ENCODE results near the gene BUB1B. TPM values are rescaled to one million over a fixed set of nuclear protein-coding genes. Genes with fewer than 3 reads are reported as not detected.

The BUB1B gene
- total RNA-seq, 1 experiment from 2014 or later, result 58.2 TPM

GRCh38 chr15:40238532-40239403 is 77.9 kb downstream of the BUB1B start, which contains the start of gene PAK6:
TSS of gene PAK6 (plus strand) at chr15:40239063. CDS start at chr15:40264786, 25,723 bp downstream.
- Histone ChIP-seq H3K9me2 (replicated peaks; ENCODE audit: insufficient read depth, low read length) (no peaks in the 10 kb centered on the region), H3K27ac (ENCODE audit: low read length) (no peak within 1 kb of the TSS), H3K4me2 (ENCODE audit: low read depth, low read length, poor library complexity, severe bottlenecking) (peak within 1 kb of the TSS; percentile 96), H4K20me1 (ENCODE audit: insufficient read depth, low read depth, low read length) (no peaks in the 10 kb centered on the region), H3K36me3 (ENCODE audit: insufficient read depth, low read length) (no peaks in the 10 kb centered on the region), H3K9ac (ENCODE audit: low read length) (peak within 1 kb of the TSS; percentile 60), H3K4me1 (ENCODE audit: low read length) (peaks cover 44% of the 10 kb centered on the region), H2AFZ (ENCODE audit: low read length) (peak within 1 kb of the TSS; percentile 86; the same call in 1 of the 2 replicates), H3K79me2 (ENCODE audit: low read length) (no peaks in the 10 kb centered on the region), H3K27me3 (ENCODE audit: low read length) (no peaks in the 10 kb centered on the region), H3K4me3 (ENCODE audit: low read length) (peak within 1 kb of the TSS; percentile 72), H3K9me3 (ENCODE audit: low read length) (no peaks in the 10 kb centered on the region)
- peak; percentile 89 for DNase-seq

GRCh38 chr15:40239404-40239692 is 78.5 kb downstream of the BUB1B start:
- no peaks in the 10 kb centered on the region for H3K9me3 ChIP-seq (ENCODE audit: low read length)
- H3K4me2 ChIP-seq (ENCODE audit: low read depth, low read length, poor library complexity, severe bottlenecking), result peak overlapping the region; percentile 96
- no peaks in the 10 kb centered on the region for H3K36me3 ChIP-seq (ENCODE audit: insufficient read depth, low read length)
- H3K9me2 ChIP-seq (replicated peaks; ENCODE audit: insufficient read depth, low read length), result no peaks in the 10 kb centered on the region
- peak overlapping the region; percentile 60 for H3K9ac ChIP-seq (ENCODE audit: low read length)
- H3K79me2 ChIP-seq (ENCODE audit: low read length), result no peaks in the 10 kb centered on the region
- no peaks in the 10 kb centered on the region for H3K27me3 ChIP-seq (ENCODE audit: low read length)
- peak overlapping the region; percentile 72 for H3K4me3 ChIP-seq (ENCODE audit: low read length)
- no peaks in the 10 kb centered on the region for H4K20me1 ChIP-seq (ENCODE audit: insufficient read depth, low read depth, low read length)
- H3K27ac ChIP-seq (ENCODE audit: low read length), result no peak overlapping the region
- peaks cover 38% of the 10 kb centered on the region for H3K4me1 ChIP-seq (ENCODE audit: low read length)
- peak overlapping the region; percentile 86; the same call in 1 of the 2 replicates for H2AFZ ChIP-seq (ENCODE audit: low read length)
- DNase-seq, result no peak

GRCh38 chr15:40239693-40240618 is 79.1 kb downstream of the BUB1B start:
- H3K4me2 ChIP-seq (ENCODE audit: low read depth, low read length, poor library complexity, severe bottlenecking), result peak overlapping the region; percentile 96
- H3K9me3 ChIP-seq (ENCODE audit: low read length), result no peaks in the 10 kb centered on the region

GRCh38 chr15:40240619-40241221 is 79.9 kb downstream of the BUB1B start:
- H3K9me2 ChIP-seq (replicated peaks; ENCODE audit: insufficient read depth, low read length), result no peaks in the 10 kb centered on the region
- H4K20me1 ChIP-seq (ENCODE audit: insufficient read depth, low read depth, low read length), result no peaks in the 10 kb centered on the region
- peaks cover 24% of the 10 kb centered on the region for H3K4me1 ChIP-seq (ENCODE audit: low read length)
- H3K9ac ChIP-seq (ENCODE audit: low read length), result no peak overlapping the region
- H3K4me2 ChIP-seq (ENCODE audit: low read depth, low read length, poor library complexity, severe bottlenecking), result no peak overlapping the region
- no peaks in the 10 kb centered on the region for H3K27me3 ChIP-seq (ENCODE audit: low read length)
- no peaks in the 10 kb centered on the region for H3K9me3 ChIP-seq (ENCODE audit: low read length)
- no peak overlapping the region for H2AFZ ChIP-seq (ENCODE audit: low read length)
- H3K27ac ChIP-seq (ENCODE audit: low read length), result no peak overlapping the region
- no peaks in the 10 kb centered on the region for H3K79me2 ChIP-seq (ENCODE audit: low read length)
- no peaks in the 10 kb centered on the region for H3K36me3 ChIP-seq (ENCODE audit: insufficient read depth, low read length)
- no peak overlapping the region for H3K4me3 ChIP-seq (ENCODE audit: low read length)
- no peak for DNase-seq

More at GRCh38 chr15:40239693-40240618, 79.1 kb downstream of the BUB1B start:
- no peak overlapping the region for H2AFZ ChIP-seq (ENCODE audit: low read length)
- no peaks in the 10 kb centered on the region for H4K20me1 ChIP-seq (ENCODE audit: insufficient read depth, low read depth, low read length)
- H3K27ac ChIP-seq (ENCODE audit: low read length), result no peak overlapping the region
- H3K4me3 ChIP-seq (ENCODE audit: low read length), result peak overlapping the region; percentile 72; the same call in 1 of the 2 replicates
- peaks cover 32% of the 10 kb centered on the region for H3K4me1 ChIP-seq (ENCODE audit: low read length)
- no peaks in the 10 kb centered on the region for H3K9me2 ChIP-seq (replicated peaks; ENCODE audit: insufficient read depth, low read length)
- no peak for DNase-seq
- H3K36me3 ChIP-seq (ENCODE audit: insufficient read depth, low read length), result no peaks in the 10 kb centered on the region
- H3K27me3 ChIP-seq (ENCODE audit: low read length), result no peaks in the 10 kb centered on the region
- peak overlapping the region; percentile 60 for H3K9ac ChIP-seq (ENCODE audit: low read length)
- no peaks in the 10 kb centered on the region for H3K79me2 ChIP-seq (ENCODE audit: low read length)

- no peaks in the 10 kb centered on the region for H4K20me1 ChIP-seq (ENCODE audit: insufficient read depth, low read depth, low read length)
- H3K36me3 ChIP-seq (ENCODE audit: insufficient read depth, low read length), result no peaks in the 10 kb centered on the region
- H3K9ac ChIP-seq (ENCODE audit: low read length), result no peak overlapping the region
- no peaks in the 10 kb centered on the region for H3K9me2 ChIP-seq (replicated peaks; ENCODE audit: insufficient read depth, low read length)
- no peaks in the 10 kb centered on the region for H3K9me3 ChIP-seq (ENCODE audit: low read length)
- H3K27ac ChIP-seq (ENCODE audit: low read length), result no peak overlapping the region
- no peak for DNase-seq
- H3K4me2 ChIP-seq (ENCODE audit: low read depth, low read length, poor library complexity, severe bottlenecking), result no peak overlapping the region
- peaks cover 23% of the 10 kb centered on the region for H3K4me1 ChIP-seq (ENCODE audit: low read length)
- no peak overlapping the region for H3K4me3 ChIP-seq (ENCODE audit: low read length)
- no peaks in the 10 kb centered on the region for H3K27me3 ChIP-seq (ENCODE audit: low read length)
- no peaks in the 10 kb centered on the region for H3K79me2 ChIP-seq (ENCODE audit: low read length)
- H2AFZ ChIP-seq (ENCODE audit: low read length), result no peak overlapping the region
These were observed 80.7 kb downstream of the BUB1B start for GRCh38 chr15:40241269-40242212.

- H3K79me2 ChIP-seq (ENCODE audit: low read length), result no peaks in the 10 kb centered on the region
- no peak overlapping the region for H3K27ac ChIP-seq (ENCODE audit: low read length)
- no peaks in the 10 kb centered on the region for H3K9me2 ChIP-seq (replicated peaks; ENCODE audit: insufficient read depth, low read length)
- no peaks in the 10 kb centered on the region for H3K9me3 ChIP-seq (ENCODE audit: low read length)
- DNase-seq, result no peak
- H3K4me3 ChIP-seq (ENCODE audit: low read length), result no peak overlapping the region
- H4K20me1 ChIP-seq (ENCODE audit: insufficient read depth, low read depth, low read length), result no peaks in the 10 kb centered on the region
- peaks cover 23% of the 10 kb centered on the region for H3K4me1 ChIP-seq (ENCODE audit: low read length)
- no peaks in the 10 kb centered on the region for H3K27me3 ChIP-seq (ENCODE audit: low read length)
- no peaks in the 10 kb centered on the region for H3K36me3 ChIP-seq (ENCODE audit: insufficient read depth, low read length)
- H2AFZ ChIP-seq (ENCODE audit: low read length), result no peak overlapping the region
- H3K4me2 ChIP-seq (ENCODE audit: low read depth, low read length, poor library complexity, severe bottlenecking), result no peak overlapping the region
- no peak overlapping the region for H3K9ac ChIP-seq (ENCODE audit: low read length)
These were observed 81.3 kb downstream of the BUB1B start for GRCh38 chr15:40242213-40242599.

- Histone ChIP-seq H3K4me2 (ENCODE audit: low read depth, low read length, poor library complexity, severe bottlenecking) (no peak overlapping the region), H3K27ac (ENCODE audit: low read length) (no peak overlapping the region), H2AFZ (ENCODE audit: low read length) (no peak overlapping the region), H3K4me1 (ENCODE audit: low read length) (peaks cover 23% of the 10 kb centered on the region), H3K4me3 (ENCODE audit: low read length) (no peak overlapping the region), H3K79me2 (ENCODE audit: low read length) (no peaks in the 10 kb centered on the region), H3K27me3 (ENCODE audit: low read length) (no peaks in the 10 kb centered on the region), H4K20me1 (ENCODE audit: insufficient read depth, low read depth, low read length) (no peaks in the 10 kb centered on the region), H3K9me2 (replicated peaks; ENCODE audit: insufficient read depth, low read length) (no peaks in the 10 kb centered on the region), H3K9ac (ENCODE audit: low read length) (no peak overlapping the region), H3K9me3 (ENCODE audit: low read length) (no peaks in the 10 kb centered on the region), H3K36me3 (ENCODE audit: insufficient read depth, low read length) (no peaks in the 10 kb centered on the region)
- DNase-seq, result no peak
These were observed 81.7 kb downstream of the BUB1B start for GRCh38 chr15:40242601-40243000.

Measured in Karpas-422 (cell line).